T-helper 17 cell (primary cell): ENCODE data around the gene MST1R. TPM values are rescaled to one million over a fixed set of nuclear protein-coding genes. Genes with fewer than 3 reads are reported as not detected.
"Not testable (repeated sequence)": the region's sequence is repeated elsewhere in the genome, so short reads cannot be mapped to it uniquely, and the experiment has no call there.

Experiments
- ATAC-seq: fragments of 150-1000 bp; cut with Tn5 transposase; 2 replicates; pipeline ENCODE4 v1.10.0; 2021; ENCODE audit warnings: mild to moderate bottlenecking, moderate library complexity
- DNase-seq, 3 donors: peaks; one replicate each; pipeline versions ENCODE4 v3.0.0 to v3.0.0-alpha.2; 2020 to 2021
- H3K9me3 ChIP-seq: one replicate; pipeline ENCODE4 v1.7.0; 2013; ENCODE audit warnings: low read length, mild to moderate bottlenecking; ENCODE audit not compliant: control insufficient read depth, poor library complexity, severe bottlenecking
- H3K27ac Mint-ChIP-seq: one replicate; pipeline ENCODE4 v1.8.0; 2022; ENCODE audit warnings: mild to moderate bottlenecking, moderate library complexity, mixed read lengths
- H3K27me3 Mint-ChIP-seq: one replicate; pipeline ENCODE4 v1.8.0; 2022; ENCODE audit warnings: mixed read lengths
- H3K36me3 Mint-ChIP-seq: one replicate; pipeline ENCODE4 v1.8.0; 2022; ENCODE audit warnings: low read depth, mixed read lengths
- H3K4me1 Mint-ChIP-seq: one replicate; pipeline ENCODE4 v1.8.0; 2022; ENCODE audit warnings: mild to moderate bottlenecking, mixed read lengths
- H3K4me3 Mint-ChIP-seq: one replicate; pipeline ENCODE4 v1.8.0; 2022; ENCODE audit warnings: mild to moderate bottlenecking, moderate library complexity, mixed read lengths
- total RNA-seq, 4 donors: library from RNA in 2 of 4; stranded (reverse) in 2 of 4; gene quantifications; one replicate each; pipeline ENCODE4 v1.2.3 and lab custom pipeline; 2022 to 2026

Gene MST1R
- total RNA-seq, 2 donors from 2014 or later, result 0.63 to 1.7 TPM

DNA sequence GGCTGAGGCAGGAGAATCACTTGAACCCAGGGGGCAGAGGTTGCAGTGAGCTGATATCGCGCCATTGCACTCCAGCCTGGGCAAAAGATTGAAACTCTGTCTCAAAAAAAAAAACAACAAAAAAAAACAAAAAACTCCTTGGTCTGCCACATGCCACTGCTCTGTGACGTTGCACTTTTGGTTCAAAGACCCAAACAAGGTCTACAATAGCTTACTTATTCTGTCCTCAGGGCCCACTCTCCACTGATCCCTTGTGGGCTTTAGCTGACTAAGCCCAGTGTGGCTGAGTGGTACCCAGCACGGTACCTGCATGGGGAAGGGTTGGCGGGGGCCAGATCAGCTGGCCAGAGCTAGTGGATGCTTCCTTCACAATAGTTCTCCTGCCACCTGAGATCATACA is 24.1 kb upstream of the MST1R start:
- peaks cover 26% of the 10 kb centered on the region for H3K4me1 Mint-ChIP-seq
- no peaks in the 10 kb centered on the region for H3K36me3 Mint-ChIP-seq
- H3K27ac Mint-ChIP-seq, result no peak overlapping the region
- H3K4me3 Mint-ChIP-seq, result peak overlapping the region; percentile 84
- no peaks in the 10 kb centered on the region for H3K27me3 Mint-ChIP-seq
- H3K9me3 ChIP-seq, result no peaks in the 10 kb centered on the region
- ATAC-seq (no peak), DNase-seq (no peak)

DNA sequence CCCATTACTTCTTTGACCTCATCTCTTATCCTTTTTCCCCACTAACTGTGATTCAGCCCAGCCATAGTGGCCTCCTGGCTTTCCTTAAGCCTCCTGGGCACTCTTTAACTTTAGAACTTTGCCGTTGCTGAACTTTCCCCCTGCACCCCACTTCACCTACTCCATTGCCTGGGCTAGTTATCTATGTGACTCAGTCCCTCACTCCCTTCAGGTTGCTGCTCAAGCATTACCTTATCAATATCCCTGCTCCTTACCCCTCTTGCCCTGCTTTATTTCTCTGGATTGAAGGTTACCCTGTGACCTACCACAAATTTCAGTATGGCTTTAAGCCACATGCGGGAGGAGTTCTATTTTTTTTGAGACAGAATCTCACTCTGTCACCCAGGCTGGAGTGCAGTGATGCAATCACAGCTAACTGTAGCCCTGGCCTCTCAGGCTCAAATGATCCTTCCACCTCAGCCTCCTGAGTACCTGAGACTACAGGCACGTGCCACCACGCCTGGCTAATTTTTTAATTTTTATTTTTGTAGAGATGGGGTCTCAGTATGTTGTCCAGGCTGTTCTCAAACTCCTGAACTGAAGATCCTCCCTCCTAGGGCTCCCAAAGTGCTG is 22.6 kb upstream of the MST1R start:
- DNase-seq, result no peak
- H3K27ac Mint-ChIP-seq, result peak overlapping the region; percentile 34
- no peak for ATAC-seq
- no peaks in the 10 kb centered on the region for H3K9me3 ChIP-seq
- no peaks in the 10 kb centered on the region for H3K27me3 Mint-ChIP-seq
- H3K36me3 Mint-ChIP-seq, result no peaks in the 10 kb centered on the region
- H3K4me1 Mint-ChIP-seq, result peaks cover 24% of the 10 kb centered on the region
- H3K4me3 Mint-ChIP-seq, result peak overlapping the region; percentile 75

DNA sequence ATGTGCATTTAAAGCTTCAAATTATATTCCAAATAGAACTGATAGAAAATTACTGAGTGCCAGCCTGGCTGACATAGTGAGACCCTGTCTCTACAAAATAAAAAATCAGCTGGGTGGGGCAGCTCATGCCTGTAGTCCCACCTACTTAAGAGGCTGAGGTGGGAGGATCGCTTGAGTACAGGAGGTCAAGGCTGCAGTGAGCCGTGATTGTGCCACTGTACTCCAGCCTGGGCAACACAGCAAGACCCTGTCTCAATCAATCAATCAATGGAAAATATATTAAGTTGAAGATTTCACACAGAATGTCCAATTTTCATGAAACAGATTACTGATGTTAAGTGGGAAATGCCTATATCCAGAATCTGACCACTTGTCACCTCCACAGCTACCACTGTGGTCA is 21.8 kb upstream of the MST1R start:
- no peaks in the 10 kb centered on the region for H3K27me3 Mint-ChIP-seq
- ATAC-seq (no peak), DNase-seq (no peak)
- H3K36me3 Mint-ChIP-seq, result no peaks in the 10 kb centered on the region
- H3K9me3 ChIP-seq, result no peaks in the 10 kb centered on the region
- H3K4me1 Mint-ChIP-seq, result peaks cover 21% of the 10 kb centered on the region
- no peak overlapping the region for H3K27ac Mint-ChIP-seq
- H3K4me3 Mint-ChIP-seq, result no peak overlapping the region

DNA sequence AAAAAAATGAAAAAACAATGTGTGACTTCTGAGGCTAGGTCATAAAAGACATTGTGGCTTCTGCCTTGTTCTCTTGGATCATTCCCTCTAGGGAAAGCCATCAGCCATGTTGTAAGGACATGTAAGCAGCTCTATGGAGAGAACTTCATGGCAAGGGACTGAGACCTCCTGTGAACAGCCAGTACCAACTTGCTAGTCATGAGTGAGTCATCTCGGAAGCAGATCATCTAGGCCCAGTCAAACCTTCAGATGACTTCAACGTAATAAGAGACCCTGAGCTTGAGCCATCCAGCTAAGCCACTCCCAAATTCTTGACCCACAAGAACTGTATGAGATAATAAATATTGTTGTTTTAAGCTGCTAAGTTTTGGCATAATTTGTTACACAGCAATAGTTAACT is 21.0 kb upstream of the MST1R start:
- Mint-ChIP-seq H3K4me3 (no peak overlapping the region), H3K36me3 (peaks cover 3% of the 10 kb centered on the region), H3K4me1 (peaks cover 20% of the 10 kb centered on the region), H3K27ac (no peak overlapping the region), H3K27me3 (no peaks in the 10 kb centered on the region)
- no peaks in the 10 kb centered on the region for H3K9me3 ChIP-seq
- ATAC-seq (no peak), DNase-seq (no peak)

DNA sequence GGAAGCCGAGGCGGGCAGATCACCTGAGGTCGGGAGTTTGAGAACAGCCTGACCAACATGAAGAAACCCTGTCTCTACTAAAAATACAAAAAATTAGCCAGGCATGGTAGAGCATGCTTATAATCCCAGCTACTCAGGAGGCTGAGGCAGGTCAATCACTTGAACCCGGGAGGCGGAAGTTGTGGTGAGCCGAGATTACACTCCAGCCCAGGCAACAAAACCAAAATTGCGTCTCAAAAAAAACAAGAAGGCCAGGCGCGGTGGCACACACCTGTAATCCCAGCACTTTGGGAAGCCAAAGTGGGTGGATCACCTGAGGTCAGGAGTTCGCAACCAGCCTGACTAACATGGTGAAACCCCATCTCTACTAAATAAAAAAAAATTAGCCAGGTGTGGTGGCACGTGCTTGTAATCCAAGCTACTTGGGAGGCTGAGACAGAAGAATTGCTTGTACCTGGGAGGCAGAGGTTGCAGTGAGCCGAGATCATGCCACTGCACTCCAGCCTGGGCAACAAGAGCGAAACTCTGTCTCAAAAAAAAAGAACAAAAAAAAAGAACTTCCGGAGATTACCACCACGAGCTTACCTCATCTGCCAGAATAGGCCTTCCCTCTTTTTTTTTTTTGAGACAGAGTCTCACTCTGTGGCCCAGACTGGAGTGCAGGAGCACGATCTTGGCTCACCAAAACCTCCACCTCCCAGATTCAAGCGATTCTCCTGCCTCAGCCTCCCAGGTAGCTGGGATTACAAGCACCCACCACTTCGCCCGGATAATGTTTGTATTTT is 14.3 kb upstream of the MST1R start:
- H3K27me3 Mint-ChIP-seq, H3K36me3 Mint-ChIP-seq, H3K27ac Mint-ChIP-seq, DNase-seq, H3K4me3 Mint-ChIP-seq, H3K9me3 ChIP-seq: not testable (repeated sequence)
- H3K4me1 Mint-ChIP-seq, result peaks cover 11% of the 10 kb centered on the region
- peak; percentile 36 for ATAC-seq

DNA sequence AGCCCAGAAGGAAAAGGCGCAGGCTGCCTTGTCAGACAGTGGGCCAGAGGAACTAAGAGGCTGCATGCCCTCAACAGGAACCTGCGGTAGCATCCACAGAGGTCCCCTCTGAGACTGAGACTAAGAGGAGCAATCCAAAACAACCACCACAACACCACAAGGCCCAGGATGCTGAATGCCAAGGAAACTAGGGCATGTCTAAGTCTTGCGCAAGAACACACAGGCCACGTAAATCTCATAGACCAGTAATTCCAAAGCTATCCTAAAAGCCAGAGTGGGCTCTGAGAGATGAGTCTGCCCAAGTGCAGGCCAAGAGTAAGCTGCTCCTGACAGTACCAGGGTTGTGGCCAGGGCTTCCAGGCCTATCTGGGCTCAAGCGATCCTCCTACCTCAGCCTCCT is 13.0 kb upstream of the MST1R start:
- ATAC-seq (no peak), DNase-seq (no peak)
- H3K27ac Mint-ChIP-seq, result peak overlapping the region; percentile 37
- peaks cover 11% of the 10 kb centered on the region for H3K4me1 Mint-ChIP-seq
- no peak overlapping the region for H3K4me3 Mint-ChIP-seq
- peaks cover 3% of the 10 kb centered on the region for H3K36me3 Mint-ChIP-seq
- no peaks in the 10 kb centered on the region for H3K27me3 Mint-ChIP-seq
- H3K9me3 ChIP-seq, result no peaks in the 10 kb centered on the region

DNA sequence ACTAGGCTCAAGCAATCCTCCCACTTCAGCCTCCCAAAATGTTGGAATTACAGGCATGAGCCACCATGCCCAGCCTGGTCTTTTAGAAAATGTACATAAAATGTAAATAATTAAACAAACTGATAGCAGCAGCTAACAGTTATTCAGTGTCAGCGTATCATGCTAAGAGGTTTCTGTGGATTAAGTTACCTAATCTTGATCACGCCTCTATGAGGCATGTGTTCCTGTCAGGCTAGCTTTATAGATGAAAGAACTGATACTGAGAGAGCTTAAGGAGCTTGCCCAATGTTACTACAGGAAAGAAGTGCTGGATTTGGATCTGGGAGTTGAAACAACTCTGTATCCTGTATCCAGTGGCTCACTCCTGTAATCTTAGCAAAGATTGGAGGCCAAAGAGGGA is 11.2 kb upstream of the MST1R start:
- Mint-ChIP-seq H3K27ac (no peak overlapping the region), H3K4me3 (no peak overlapping the region), H3K4me1 (peaks cover 10% of the 10 kb centered on the region), H3K36me3 (peaks cover 6% of the 10 kb centered on the region), H3K27me3 (no peaks in the 10 kb centered on the region)
- no peak for ATAC-seq
- no peak for DNase-seq
- no peaks in the 10 kb centered on the region for H3K9me3 ChIP-seq

DNA sequence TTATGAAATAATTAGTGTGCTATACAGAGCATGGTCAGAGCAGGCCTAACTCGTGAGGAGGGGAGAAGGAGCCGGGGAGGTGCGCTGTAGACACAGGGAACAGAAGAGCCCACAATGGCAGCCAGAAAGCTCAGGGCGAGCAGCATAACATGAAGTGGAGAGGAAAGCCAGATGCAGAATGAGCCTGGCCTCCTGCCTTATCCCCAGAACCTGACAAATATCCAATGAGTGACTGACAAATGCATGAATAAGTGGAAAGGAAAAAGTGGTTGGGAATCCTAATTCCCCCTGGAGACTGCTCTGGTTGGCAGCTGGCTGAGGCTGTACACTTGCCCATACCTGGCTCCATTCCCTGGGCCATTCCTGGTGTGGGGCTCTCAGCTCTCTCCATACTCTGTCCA is 9.2 kb upstream of the MST1R start:
- Mint-ChIP-seq H3K4me1 (peaks cover 7% of the 10 kb centered on the region), H3K27me3 (no peaks in the 10 kb centered on the region), H3K36me3 (peaks cover 6% of the 10 kb centered on the region), H3K27ac (peak overlapping the region; percentile 24), H3K4me3 (no peak overlapping the region)
- DNase-seq (no peak), ATAC-seq (no peak)
- H3K9me3 ChIP-seq, result no peaks in the 10 kb centered on the region

DNA sequence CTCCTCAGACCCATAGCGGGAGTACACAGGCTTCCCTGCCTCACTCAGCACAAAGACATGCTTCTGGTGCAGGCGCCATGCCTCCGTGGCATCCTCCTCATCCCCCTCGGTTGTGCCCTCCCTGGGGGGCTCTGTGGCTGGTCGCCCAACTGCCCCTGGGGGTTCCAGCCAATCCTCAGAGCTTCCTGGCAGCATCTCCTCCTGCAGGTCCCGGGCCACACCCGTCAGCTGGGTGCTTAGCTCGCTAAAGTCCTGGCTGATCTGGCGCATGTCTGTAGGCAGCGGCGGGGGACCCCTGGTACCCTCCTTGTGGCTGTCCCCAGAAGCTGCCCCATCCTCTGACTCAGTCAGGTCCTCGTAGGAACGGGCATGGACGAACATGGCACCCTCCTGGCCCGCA is 7.9 kb upstream of the MST1R start:
- Mint-ChIP-seq H3K27me3 (no peaks in the 10 kb centered on the region), H3K27ac (no peak overlapping the region), H3K36me3 (peaks cover 6% of the 10 kb centered on the region), H3K4me1 (peaks cover 10% of the 10 kb centered on the region), H3K4me3 (no peak overlapping the region)
- no peaks in the 10 kb centered on the region for H3K9me3 ChIP-seq
- DNase-seq, result no peak
- no peak for ATAC-seq

DNA sequence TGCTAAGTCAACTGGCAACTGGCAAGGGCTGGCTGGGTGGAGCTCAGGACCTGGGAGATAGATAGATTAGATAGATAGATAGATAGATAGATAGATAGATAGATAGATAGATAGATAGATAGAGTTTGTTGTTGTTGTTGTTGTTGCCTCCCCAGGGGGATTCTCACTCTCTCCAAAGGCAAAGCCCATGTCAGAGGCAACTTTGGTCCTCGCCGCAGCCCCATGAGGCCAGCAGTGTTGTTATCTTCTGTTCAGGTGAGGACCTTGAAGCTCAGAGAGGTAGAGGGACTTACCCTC is 7.4 kb upstream of the MST1R start:
- H3K4me3 Mint-ChIP-seq, result no peak overlapping the region

DNA sequence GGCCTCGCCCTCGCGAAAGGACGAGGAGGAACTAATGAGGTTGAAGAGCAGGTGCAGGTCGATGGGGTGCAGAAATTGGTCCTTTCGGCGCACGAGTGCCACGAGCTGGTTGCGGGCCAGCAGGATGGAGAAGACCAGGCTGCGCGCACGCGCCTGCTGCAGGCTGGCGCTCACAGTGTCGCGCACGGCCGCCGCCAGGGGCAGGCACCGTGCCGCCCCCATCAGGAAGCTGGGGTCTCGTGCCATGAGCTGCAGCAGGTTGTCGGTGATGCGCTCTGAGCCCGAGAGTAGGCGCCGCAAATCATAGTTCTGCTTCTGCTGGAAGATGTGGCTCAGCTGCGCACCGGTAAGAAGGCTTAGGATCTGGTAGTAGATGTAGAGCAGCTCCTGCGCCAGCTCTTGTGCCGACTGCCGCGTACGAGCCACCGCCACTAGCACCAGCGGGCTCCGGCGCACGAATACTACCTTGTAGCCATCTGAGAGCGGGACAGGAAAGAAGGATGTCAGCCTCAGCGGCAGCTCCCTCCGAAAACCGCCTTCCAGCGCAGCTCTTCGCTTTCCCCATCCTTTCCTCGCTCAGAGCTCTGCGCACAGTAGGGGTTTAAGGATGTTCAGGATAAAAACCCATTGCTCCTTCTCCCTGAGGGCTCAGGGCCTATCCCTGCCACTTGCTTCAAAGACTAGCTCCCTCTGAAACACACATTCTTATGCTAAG is 6.9 kb upstream of the MST1R start:
- Mint-ChIP-seq H3K4me3 (no peak overlapping the region), H3K27ac (no peak overlapping the region), H3K27me3 (no peaks in the 10 kb centered on the region), H3K36me3 (peaks cover 6% of the 10 kb centered on the region), H3K4me1 (peaks cover 18% of the 10 kb centered on the region)
- H3K9me3 ChIP-seq, result no peaks in the 10 kb centered on the region
- ATAC-seq (no peak), DNase-seq (no peak)

More for the DNA sequence above, 7.4 kb upstream of the MST1R start:
- Mint-ChIP-seq H3K27me3 (no peaks in the 10 kb centered on the region), H3K4me1 (peaks cover 12% of the 10 kb centered on the region), H3K36me3 (peaks cover 6% of the 10 kb centered on the region), H3K27ac (no peak overlapping the region)
- no peak for DNase-seq
- no peaks in the 10 kb centered on the region for H3K9me3 ChIP-seq
- no peak for ATAC-seq

DNA sequence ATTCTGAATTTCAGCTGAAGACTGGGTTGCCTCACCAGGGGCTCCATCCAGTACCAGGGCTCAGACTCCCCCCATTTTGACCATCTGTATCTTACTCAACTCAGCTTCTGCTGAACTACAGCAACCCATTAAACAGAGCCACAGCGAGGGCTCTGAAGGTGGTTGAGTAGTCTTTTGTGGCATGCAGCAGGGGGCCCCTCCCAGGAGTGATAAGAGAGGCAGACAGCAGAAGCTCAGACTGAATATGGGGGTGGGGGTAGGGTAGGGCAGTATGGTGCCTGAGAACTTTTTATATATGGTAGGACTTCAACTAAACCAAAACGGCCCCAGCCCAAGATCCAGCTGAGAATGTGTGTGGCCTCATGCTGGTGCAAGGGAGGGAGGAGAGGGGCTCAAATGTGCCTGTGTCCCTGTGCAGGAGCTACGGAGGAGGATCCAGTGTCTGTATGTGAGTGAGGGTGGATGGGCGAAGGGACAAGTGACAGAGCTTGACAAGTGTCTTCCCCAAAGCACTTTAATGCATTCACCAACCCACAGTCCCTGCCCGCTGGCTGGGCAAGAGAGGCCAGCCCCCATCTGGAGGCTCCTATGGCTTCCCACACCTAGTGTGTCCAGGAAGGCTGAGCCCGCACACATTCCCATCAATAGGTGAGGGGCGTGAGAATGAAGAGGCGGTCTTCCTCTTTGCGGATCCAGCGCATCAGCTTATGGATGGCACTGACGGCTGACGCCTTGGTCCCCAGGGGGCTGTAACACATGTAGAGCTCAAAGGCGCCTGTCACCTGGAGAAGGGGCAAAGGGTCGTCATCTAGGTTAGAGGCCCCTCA is 4.9 kb upstream of the MST1R start:
- peaks cover 6% of the 10 kb centered on the region for H3K36me3 Mint-ChIP-seq
- no peak overlapping the region for H3K4me3 Mint-ChIP-seq
- DNase-seq (no peak), ATAC-seq (no peak)
- H3K9me3 ChIP-seq, result no peaks in the 10 kb centered on the region
- H3K27ac Mint-ChIP-seq, result no peak overlapping the region
- H3K27me3 Mint-ChIP-seq, result no peaks in the 10 kb centered on the region
- H3K4me1 Mint-ChIP-seq, result peaks cover 27% of the 10 kb centered on the region
